ENCODE data around the gene OR52B2.

OR52B2 gene

GRCh38 chr11:6199174-6199810, 29.2 kb upstream of the OR52B2 start, which contains the start of gene OR52W1:
TSS of gene OR52W1 (plus strand) at chr11:6199224. CDS start at chr11:6199224, 0 bp downstream.
- no peak within 1 kb of the TSS for H3K4me3 ChIP-seq (ENCODE audit: severe bottlenecking)
- H3K36me3 ChIP-seq (ENCODE audit: low read depth), result no peaks in the 10 kb centered on the region
- no peaks in the 10 kb centered on the region for H3K9me3 ChIP-seq (ENCODE audit: severe bottlenecking)
- H3K27ac ChIP-seq (ENCODE audit: poor library complexity, severe bottlenecking), result no peak within 1 kb of the TSS
- no peak for DNase-seq (ENCODE audit: low spot score)
- no peak for TF ChIP-seq CTCF (IDR thresholded peaks at IDR 0.05; ENCODE audit: poor library complexity, severe bottlenecking)
- no peaks in the 10 kb centered on the region for H3K27me3 ChIP-seq (ENCODE audit: insufficient read depth, poor library complexity, severe bottlenecking)
- no peak for ATAC-seq (ENCODE audit: low read depth)
- no peaks in the 10 kb centered on the region for H3K4me1 ChIP-seq (ENCODE audit: insufficient read depth, poor library complexity, severe bottlenecking)

GRCh38 chr11:6197466-6198200, 27.5 kb upstream of the OR52B2 start:
- no peaks in the 10 kb centered on the region for H3K9me3 ChIP-seq (ENCODE audit: severe bottlenecking)
- H3K4me1 ChIP-seq (ENCODE audit: insufficient read depth, poor library complexity, severe bottlenecking), result no peaks in the 10 kb centered on the region
- no peak overlapping the region for H3K4me3 ChIP-seq (ENCODE audit: severe bottlenecking)
- no peaks in the 10 kb centered on the region for H3K27me3 ChIP-seq (ENCODE audit: insufficient read depth, poor library complexity, severe bottlenecking)
- DNase-seq (ENCODE audit: low spot score) (no peak), ATAC-seq (ENCODE audit: low read depth) (no peak)
- TF ChIP-seq CTCF (IDR thresholded peaks at IDR 0.05; ENCODE audit: poor library complexity, severe bottlenecking), result no peak
- no peaks in the 10 kb centered on the region for H3K36me3 ChIP-seq (ENCODE audit: low read depth)
- H3K27ac ChIP-seq (ENCODE audit: poor library complexity, severe bottlenecking), result no peak overlapping the region

GRCh38 chr11:6196396-6196795, 26.3 kb upstream of the OR52B2 start:
- DNase-seq (ENCODE audit: low spot score), result no peak

GRCh38 chr11:6194065-6194581, 24.0 kb upstream of the OR52B2 start:
- no peak for ATAC-seq (ENCODE audit: low read depth)
- Histone ChIP-seq H3K9me3 (ENCODE audit: severe bottlenecking) (no peaks in the 10 kb centered on the region), H3K4me3 (ENCODE audit: severe bottlenecking) (no peak overlapping the region), H3K36me3 (ENCODE audit: low read depth) (no peaks in the 10 kb centered on the region), H3K27me3 (ENCODE audit: insufficient read depth, poor library complexity, severe bottlenecking) (no peaks in the 10 kb centered on the region), H3K4me1 (ENCODE audit: insufficient read depth, poor library complexity, severe bottlenecking) (no peaks in the 10 kb centered on the region), H3K27ac (ENCODE audit: poor library complexity, severe bottlenecking) (no peak overlapping the region)
- DNase-seq (ENCODE audit: low spot score), result no peak
- no peak for TF ChIP-seq CTCF (IDR thresholded peaks at IDR 0.05; ENCODE audit: poor library complexity, severe bottlenecking)

More at GRCh38 chr11:6196396-6196795, 26.3 kb upstream of the OR52B2 start:
- no peaks in the 10 kb centered on the region for H3K27me3 ChIP-seq (ENCODE audit: insufficient read depth, poor library complexity, severe bottlenecking)
- H3K4me1 ChIP-seq (ENCODE audit: insufficient read depth, poor library complexity, severe bottlenecking), result no peaks in the 10 kb centered on the region
- H3K9me3 ChIP-seq (ENCODE audit: severe bottlenecking), result no peaks in the 10 kb centered on the region
- ATAC-seq (ENCODE audit: low read depth), result no peak
- no peak for TF ChIP-seq CTCF (IDR thresholded peaks at IDR 0.05; ENCODE audit: poor library complexity, severe bottlenecking)
- no peak overlapping the region for H3K4me3 ChIP-seq (ENCODE audit: severe bottlenecking)
- no peaks in the 10 kb centered on the region for H3K36me3 ChIP-seq (ENCODE audit: low read depth)
- no peak overlapping the region for H3K27ac ChIP-seq (ENCODE audit: poor library complexity, severe bottlenecking)
